ENCODE data around the gene CYB561A3.
A peak's percentile ranks its signal among the peaks of the same experiment; 100 is the strongest.

Gene CYB561A3, protein sequence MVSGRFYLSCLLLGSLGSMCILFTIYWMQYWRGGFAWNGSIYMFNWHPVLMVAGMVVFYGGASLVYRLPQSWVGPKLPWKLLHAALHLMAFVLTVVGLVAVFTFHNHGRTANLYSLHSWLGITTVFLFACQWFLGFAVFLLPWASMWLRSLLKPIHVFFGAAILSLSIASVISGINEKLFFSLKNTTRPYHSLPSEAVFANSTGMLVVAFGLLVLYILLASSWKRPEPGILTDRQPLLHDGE

GRCh38 chr11:61361741-61362541 is at the start of gene CYB561A3, which contains the start of gene TMEM138:
CYB561A3 (minus strand) TSS chr11:61361882; CDS start chr11:61356713, 5,169 bp downstream.
TMEM138 (plus strand) TSS chr11:61362374; CDS start chr11:61364391, 2,017 bp downstream.
- Histone ChIP-seq H3K27ac (peak within 1 kb of the TSS; percentile 97), H3K36me3 (ENCODE audit: insufficient read depth, low read length) (peaks cover 33% of the 10 kb centered on the region), H3K9me3 (ENCODE audit: low read depth, low read length) (no peaks in the 10 kb centered on the region), H3K9ac (ENCODE audit: insufficient read length) (peak within 1 kb of the TSS; percentile 100), H3K4me3 (peak within 1 kb of the TSS; percentile 86)
- TF ChIP-seq EZH2 (IDR thresholded peaks at IDR 0.05) (no peak), FOXP2 (optimal IDR thresholded peaks at IDR 0.05; ENCODE audit: control extremely low read depth, extremely low read length, insufficient read depth) (peak; percentile 44), POLR2AphosphoS5 (IDR thresholded peaks at IDR 0.05; ENCODE audit: borderline replicate concordance, low read depth, low read length) (peak; percentile 95)
- DNase-seq (ENCODE audit: low read depth, low spot score) = peak; percentile 53

- Histone ChIP-seq H3K4me3 (no peak overlapping the region), H3K9ac (ENCODE audit: insufficient read length) (no peak overlapping the region), H3K9me3 (ENCODE audit: low read depth, low read length) (no peaks in the 10 kb centered on the region), H3K36me3 (ENCODE audit: insufficient read depth, low read length) (peaks cover 96% of the 10 kb centered on the region), H3K27ac (no peak overlapping the region)
- TF ChIP-seq EZH2 (IDR thresholded peaks at IDR 0.05) (no peak), POLR2AphosphoS5 (IDR thresholded peaks at IDR 0.05; ENCODE audit: borderline replicate concordance, low read depth, low read length) (no peak), FOXP2 (optimal IDR thresholded peaks at IDR 0.05; ENCODE audit: control extremely low read depth, extremely low read length, insufficient read depth) (no peak)
- DNase-seq (ENCODE audit: low read depth, low spot score) = no peak
Observed at GRCh38 chr11:61406991-61407728, 45.5 kb upstream of the CYB561A3 start.

DNA sequence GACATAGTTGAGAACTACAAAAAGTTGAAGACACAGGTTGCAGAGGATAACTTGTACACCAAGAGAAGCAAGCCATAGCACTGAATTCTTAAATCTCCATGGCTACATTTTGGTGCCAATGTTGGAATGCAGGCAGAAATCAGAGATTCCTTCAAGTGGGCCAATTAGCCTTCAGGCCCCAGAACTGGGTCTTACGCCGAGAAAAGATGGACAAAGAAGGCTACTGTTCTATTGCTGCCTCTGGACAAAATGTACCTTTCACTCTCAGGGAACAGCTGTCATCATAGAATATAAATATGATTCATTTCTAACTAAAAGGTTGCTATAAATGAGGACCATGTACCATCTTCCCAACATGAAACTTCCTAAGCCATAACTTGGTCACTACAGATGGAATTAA is 44.4 kb upstream of the CYB561A3 start:
- no peak overlapping the region for H3K4me3 ChIP-seq
- H3K9me3 ChIP-seq (ENCODE audit: low read depth, low read length) = no peaks in the 10 kb centered on the region
- DNase-seq (ENCODE audit: low read depth, low spot score) = no peak
- no peak overlapping the region for H3K9ac ChIP-seq (ENCODE audit: insufficient read length)
- H3K36me3 ChIP-seq (ENCODE audit: insufficient read depth, low read length) = peaks cover 87% of the 10 kb centered on the region
- no peak overlapping the region for H3K27ac ChIP-seq
- TF ChIP-seq POLR2AphosphoS5 (IDR thresholded peaks at IDR 0.05; ENCODE audit: borderline replicate concordance, low read depth, low read length) = no peak
- no peak for TF ChIP-seq FOXP2 (optimal IDR thresholded peaks at IDR 0.05; ENCODE audit: control extremely low read depth, extremely low read length, insufficient read depth)
- no peak for TF ChIP-seq EZH2 (IDR thresholded peaks at IDR 0.05)

DNA sequence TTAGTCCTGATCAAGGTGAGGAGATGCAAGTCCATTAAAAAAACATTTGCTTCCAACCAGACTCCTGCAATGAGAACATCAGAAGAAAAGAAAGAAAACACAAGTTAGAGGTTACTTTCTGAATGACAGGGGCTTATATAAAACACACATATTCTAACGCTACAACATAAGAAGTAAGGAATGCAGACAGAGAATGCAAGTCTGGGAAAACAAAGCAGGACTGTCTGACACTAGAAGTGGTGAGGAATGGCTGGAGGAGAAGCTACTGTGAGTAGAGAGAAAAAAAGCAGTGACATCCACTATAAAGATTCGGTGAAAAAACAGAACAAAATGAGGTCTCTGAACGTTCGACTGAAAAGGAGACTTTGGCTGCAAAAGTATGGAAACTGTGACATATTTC is 43.0 kb upstream of the CYB561A3 start:
- no peak overlapping the region for H3K4me3 ChIP-seq
- no peak for DNase-seq (ENCODE audit: low read depth, low spot score)
- peaks cover 73% of the 10 kb centered on the region for H3K36me3 ChIP-seq (ENCODE audit: insufficient read depth, low read length)
- no peak overlapping the region for H3K9ac ChIP-seq (ENCODE audit: insufficient read length)
- H3K27ac ChIP-seq = no peak overlapping the region
- TF ChIP-seq FOXP2 (optimal IDR thresholded peaks at IDR 0.05; ENCODE audit: control extremely low read depth, extremely low read length, insufficient read depth) (no peak), EZH2 (IDR thresholded peaks at IDR 0.05) (no peak), POLR2AphosphoS5 (IDR thresholded peaks at IDR 0.05; ENCODE audit: borderline replicate concordance, low read depth, low read length) (no peak)
- H3K9me3 ChIP-seq (ENCODE audit: low read depth, low read length) = no peaks in the 10 kb centered on the region

GRCh38 chr11:61404103-61404502 is 42.4 kb upstream of the CYB561A3 start:
- Histone ChIP-seq H3K9ac (ENCODE audit: insufficient read length) (no peak overlapping the region), H3K4me3 (no peak overlapping the region), H3K9me3 (ENCODE audit: low read depth, low read length) (no peaks in the 10 kb centered on the region), H3K36me3 (ENCODE audit: insufficient read depth, low read length) (peaks cover 68% of the 10 kb centered on the region), H3K27ac (no peak overlapping the region)
- DNase-seq (ENCODE audit: low read depth, low spot score) = no peak
- TF ChIP-seq POLR2AphosphoS5 (IDR thresholded peaks at IDR 0.05; ENCODE audit: borderline replicate concordance, low read depth, low read length) (no peak), FOXP2 (optimal IDR thresholded peaks at IDR 0.05; ENCODE audit: control extremely low read depth, extremely low read length, insufficient read depth) (no peak), EZH2 (IDR thresholded peaks at IDR 0.05) (no peak)

DNA sequence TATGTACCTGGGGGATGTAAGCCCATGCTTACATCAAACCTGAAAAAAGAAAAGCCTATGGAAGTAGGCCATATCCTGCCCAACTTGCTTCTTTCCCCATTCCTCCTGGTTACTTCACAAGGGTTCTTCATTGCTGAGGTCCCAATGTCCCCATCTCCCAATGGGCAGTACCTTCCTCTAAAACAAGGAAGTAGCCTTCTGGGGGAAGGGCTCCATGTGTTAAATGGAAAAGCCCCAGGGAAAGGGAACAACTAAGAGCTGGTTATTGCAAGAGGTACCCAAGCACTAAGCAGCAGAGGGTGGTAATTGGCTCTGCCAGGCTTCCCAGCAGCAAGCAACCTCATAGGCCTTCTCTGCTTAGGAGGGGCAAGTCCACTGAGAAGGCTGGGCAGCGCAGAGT is 42.0 kb upstream of the CYB561A3 start:
- no peak overlapping the region for H3K9ac ChIP-seq (ENCODE audit: insufficient read length)
- TF ChIP-seq POLR2AphosphoS5 (IDR thresholded peaks at IDR 0.05; ENCODE audit: borderline replicate concordance, low read depth, low read length) (no peak), FOXP2 (optimal IDR thresholded peaks at IDR 0.05; ENCODE audit: control extremely low read depth, extremely low read length, insufficient read depth) (no peak), EZH2 (IDR thresholded peaks at IDR 0.05) (no peak)
- no peak overlapping the region for H3K27ac ChIP-seq
- DNase-seq (ENCODE audit: low read depth, low spot score) = no peak
- no peaks in the 10 kb centered on the region for H3K9me3 ChIP-seq (ENCODE audit: low read depth, low read length)
- peaks cover 64% of the 10 kb centered on the region for H3K36me3 ChIP-seq (ENCODE audit: insufficient read depth, low read length)
- no peak overlapping the region for H3K4me3 ChIP-seq

- no peak for DNase-seq (ENCODE audit: low read depth, low spot score)
- Histone ChIP-seq H3K9me3 (ENCODE audit: low read depth, low read length) (no peaks in the 10 kb centered on the region), H3K9ac (ENCODE audit: insufficient read length) (no peak overlapping the region), H3K27ac (no peak overlapping the region), H3K4me3 (no peak overlapping the region), H3K36me3 (ENCODE audit: insufficient read depth, low read length) (peaks cover 45% of the 10 kb centered on the region)
- TF ChIP-seq EZH2 (IDR thresholded peaks at IDR 0.05) (no peak), POLR2AphosphoS5 (IDR thresholded peaks at IDR 0.05; ENCODE audit: borderline replicate concordance, low read depth, low read length) (peak; percentile 38)
Observed at GRCh38 chr11:61401573-61401972, 39.9 kb upstream of the CYB561A3 start.

GRCh38 chr11:61401173-61401572 is 39.5 kb upstream of the CYB561A3 start:
- no peak overlapping the region for H3K27ac ChIP-seq

More at GRCh38 chr11:61401173-61401572, 39.5 kb upstream of the CYB561A3 start:
- Histone ChIP-seq H3K9me3 (ENCODE audit: low read depth, low read length) (no peaks in the 10 kb centered on the region), H3K4me3 (no peak overlapping the region), H3K9ac (ENCODE audit: insufficient read length) (no peak overlapping the region), H3K36me3 (ENCODE audit: insufficient read depth, low read length) (peaks cover 41% of the 10 kb centered on the region)
- TF ChIP-seq POLR2AphosphoS5 (IDR thresholded peaks at IDR 0.05; ENCODE audit: borderline replicate concordance, low read depth, low read length) (no peak; the same call in 1 of the 2 replicates), EZH2 (IDR thresholded peaks at IDR 0.05) (no peak), FOXP2 (optimal IDR thresholded peaks at IDR 0.05; ENCODE audit: control extremely low read depth, extremely low read length, insufficient read depth) (no peak)
- DNase-seq (ENCODE audit: low read depth, low spot score) = no peak
